Measurements from ENCODE around the gene APOE. TPM values are rescaled to one million over a fixed set of nuclear protein-coding genes. Genes with fewer than 3 reads are reported as not detected.
A peak's percentile ranks its signal among the peaks of the same experiment; 100 is the strongest.

The APOE gene
- total and polyA plus RNA-seq, 2 of the 8 experiments (the other 6 are each of a cell fraction or from before 2014, with no cell fraction given) = 629 to 1,258 TPM

- TF ChIP-seq E2F6 (IDR thresholded peaks at IDR 0.05) (no peak), GTF2F1 (IDR thresholded peaks at IDR 0.05; ENCODE audit: borderline replicate concordance, low read depth, low read length) (no peak), GABPA (IDR thresholded peaks at IDR 0.05; ENCODE audit: borderline replicate concordance, insufficient read depth, low read length) (no peak), SIN3A (conservative IDR thresholded peaks at IDR 0.05 in 1 of 2, IDR thresholded peaks at IDR 0.05 in 1 of 2; ENCODE audit: low read depth in 1 of 2, low read length in 2 of 2) (0 out of 4 replicates have a peak, but pooled peaks of 1 of the 2 experiments have one; percentile 69), CBX5 (IDR thresholded peaks at IDR 0.05; ENCODE audit: low read depth, low read length) (no peak), SRF (IDR thresholded peaks at IDR 0.05; ENCODE audit: low read depth, low read length) (no peak), BACH1 (IDR thresholded peaks at IDR 0.05; ENCODE audit: low read length) (no peak), CREB1 (IDR thresholded peaks at IDR 0.05) (no peak), RAD21 (IDR thresholded peaks at IDR 0.05 in 1 of 2, conservative IDR thresholded peaks at IDR 0.05 in 1 of 2; ENCODE audit: low read depth in 2 of 2, low read length in 2 of 2) (no peak), POLR2A (IDR thresholded peaks at IDR 0.05; ENCODE audit: control extremely low read depth in 1 of 2, low read depth in 2 of 2, low read length in 2 of 2) (peak in 1 of 2 experiments; percentile 92; a peak in 2 of 3 replicates), CBX8 (IDR thresholded peaks at IDR 0.05; ENCODE audit: borderline replicate concordance, low read depth, low read length) (no peak), MAX (IDR thresholded peaks at IDR 0.05) (peak; percentile 66), HDAC2 (IDR thresholded peaks at IDR 0.05; ENCODE audit: borderline replicate concordance in 1 of 2, low read depth in 2 of 2, low read length in 2 of 2) (no peak), TEAD4 (IDR thresholded peaks at IDR 0.05; ENCODE audit: low read depth, low read length) (0 out of 2 replicates have a peak, but pooled peaks have one; percentile 39), CTBP2 (IDR thresholded peaks at IDR 0.05; ENCODE audit: borderline replicate concordance, insufficient read depth, insufficient read length, low read length) (no peak), POLR2AphosphoS5 (IDR thresholded peaks at IDR 0.05; ENCODE audit: low read depth, low read length) (peak; percentile 88), TAF1 (IDR thresholded peaks at IDR 0.05; ENCODE audit: low read depth, low read length) (peak; percentile 84), JUN (IDR thresholded peaks at IDR 0.05; ENCODE audit: low read depth, low read length) (no peak), TCF12 (IDR thresholded peaks at IDR 0.05; ENCODE audit: low read depth, low read length) (no peak)
- TF ChIP-seq, protein P1, sequence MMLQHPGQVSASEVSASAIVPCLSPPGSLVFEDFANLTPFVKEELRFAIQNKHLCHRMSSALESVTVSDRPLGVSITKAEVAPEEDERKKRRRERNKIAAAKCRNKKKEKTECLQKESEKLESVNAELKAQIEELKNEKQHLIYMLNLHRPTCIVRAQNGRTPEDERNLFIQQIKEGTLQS (IDR thresholded peaks at IDR 0.05; ENCODE audit: insufficient read depth, low read depth, low read length) = no peak
- TF ChIP-seq, protein P2, sequence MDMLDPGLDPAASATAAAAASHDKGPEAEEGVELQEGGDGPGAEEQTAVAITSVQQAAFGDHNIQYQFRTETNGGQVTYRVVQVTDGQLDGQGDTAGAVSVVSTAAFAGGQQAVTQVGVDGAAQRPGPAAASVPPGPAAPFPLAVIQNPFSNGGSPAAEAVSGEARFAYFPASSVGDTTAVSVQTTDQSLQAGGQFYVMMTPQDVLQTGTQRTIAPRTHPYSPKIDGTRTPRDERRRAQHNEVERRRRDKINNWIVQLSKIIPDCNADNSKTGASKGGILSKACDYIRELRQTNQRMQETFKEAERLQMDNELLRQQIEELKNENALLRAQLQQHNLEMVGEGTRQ (IDR thresholded peaks at IDR 0.05; ENCODE audit: low read length) = peak; percentile 45; the same call in 1 of the 2 replicates
Observed at GRCh38 chr19:44905437-44906160, at the start of gene APOE (continued).

Measured in H1 (cell line).